ENCODE measurements around the gene NR1D1.
"Not testable (repeated sequence)": the region's sequence is repeated elsewhere in the genome, so short reads cannot be mapped to it uniquely, and the experiment has no call there.

The NR1D1 gene

DNA sequence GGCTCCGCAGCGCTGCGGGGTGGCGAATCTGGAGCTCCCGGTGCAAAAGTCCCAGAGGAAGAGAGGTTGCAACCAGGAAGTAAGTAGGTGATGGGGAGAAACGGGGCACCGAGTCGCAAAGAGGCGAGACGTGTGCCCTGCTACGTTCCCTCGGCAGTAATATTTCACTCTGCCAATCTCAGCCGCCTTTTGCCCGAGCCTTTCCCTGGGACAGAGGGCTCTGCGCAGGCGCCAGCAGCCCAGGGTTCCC is at the start of gene NR1D1:
TSS of gene NR1D1 (minus strand) at position 171 of the 250 bp plus-strand sequence. CDS start 495 bp downstream, outside the sequence.
- DNase-seq = no peak

DNA sequence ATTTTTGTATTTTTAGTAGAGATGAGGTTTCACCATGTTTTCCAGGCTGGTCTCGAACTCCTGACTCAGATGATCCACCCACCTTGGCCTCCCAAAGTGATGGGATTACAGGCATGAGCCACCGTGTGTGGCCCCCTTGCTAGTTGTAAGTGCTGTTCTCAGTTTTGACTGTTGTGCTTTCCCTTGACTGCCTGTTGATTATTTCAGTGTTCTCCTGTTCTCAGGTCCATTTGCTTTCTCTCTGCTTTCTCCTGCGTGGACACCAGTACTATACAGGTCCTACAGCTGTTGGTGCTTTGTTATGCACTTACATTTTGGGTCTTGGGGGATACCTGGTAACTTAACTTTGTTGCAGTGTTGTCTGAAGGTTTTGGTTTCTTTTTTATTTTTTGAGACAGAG is 48.1 kb upstream of the NR1D1 start:
- DNase-seq = no peak

- no peak for DNase-seq
Observed at GRCh38 chr17:40145476-40145875, 45.1 kb upstream of the NR1D1 start.

DNA sequence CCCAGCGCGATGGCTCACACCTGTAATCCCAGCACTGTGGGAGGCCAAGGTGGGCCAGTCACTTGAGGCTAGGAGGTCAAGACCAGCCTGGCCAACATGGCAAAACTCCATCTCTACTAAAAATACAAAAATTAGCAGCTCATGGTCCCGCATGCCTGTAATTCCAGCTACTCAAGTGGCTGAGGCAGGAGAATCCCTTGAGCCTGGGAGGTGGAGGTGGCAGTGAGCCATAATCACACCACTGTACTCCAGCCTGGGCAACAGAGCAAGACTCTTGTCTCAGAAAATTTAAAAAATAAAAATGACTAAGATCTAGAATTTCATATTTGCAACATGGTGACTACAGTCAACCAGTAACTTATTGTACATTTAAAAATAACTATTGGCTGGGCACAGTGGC is 42.8 kb upstream of the NR1D1 start:
- DNase-seq = not testable (repeated sequence)

- DNase-seq = no peak
Observed at GRCh38 chr17:40139566-40140058, 39.2 kb upstream of the NR1D1 start.

DNA sequence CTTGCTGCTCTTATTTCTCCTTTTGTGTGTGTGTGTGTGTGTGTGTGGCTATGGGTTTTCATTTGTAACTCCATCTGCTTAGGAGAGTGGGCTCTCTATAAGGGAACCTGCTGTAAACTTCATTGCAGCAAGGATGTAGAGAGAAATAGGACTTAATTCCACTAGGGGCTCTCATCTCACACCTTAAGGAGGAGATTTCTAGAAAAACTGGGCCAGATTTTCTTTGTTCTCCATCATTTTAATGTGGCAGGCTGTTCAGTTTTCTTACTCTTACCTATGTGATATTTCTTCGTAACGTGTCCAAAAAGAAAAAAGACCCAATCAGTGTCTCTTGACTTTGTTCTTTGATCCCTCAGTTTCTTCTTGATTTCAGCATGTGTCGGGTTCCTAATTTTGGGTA is 35.4 kb upstream of the NR1D1 start:
- no peak for DNase-seq

DNA sequence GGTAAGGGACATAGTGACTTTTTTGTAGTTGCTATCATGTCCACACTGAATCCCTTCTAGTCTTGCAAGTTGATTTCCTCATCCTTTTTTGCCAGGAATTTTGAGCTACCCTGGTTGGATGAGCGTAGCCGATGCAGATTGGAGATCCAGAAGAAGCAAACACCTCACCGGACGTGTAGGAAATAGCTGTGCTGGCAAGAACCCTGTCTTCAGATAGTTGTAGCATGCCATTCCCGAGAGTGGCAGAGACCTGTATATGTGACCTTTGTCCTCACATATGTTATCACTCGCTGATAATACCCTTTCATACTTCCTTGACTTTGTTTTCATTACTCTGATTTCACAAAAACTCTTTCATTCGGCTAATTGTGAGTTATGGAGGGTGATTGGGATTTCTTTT is 33.8 kb upstream of the NR1D1 start:
- DNase-seq = no peak

GRCh38 chr17:40130352-40131042 is 30.1 kb upstream of the NR1D1 start:
- DNase-seq = no peak

GRCh38 chr17:40129498-40129897 is 29.1 kb upstream of the NR1D1 start:
- no peak for DNase-seq

- peak; percentile 7 for DNase-seq
Observed at GRCh38 chr17:40124279-40125141, 24.1 kb upstream of the NR1D1 start.

- no peak for DNase-seq
Observed at GRCh38 chr17:40123811-40124114, 23.4 kb upstream of the NR1D1 start.

- no peak for DNase-seq
Observed at GRCh38 chr17:40122999-40123810, 22.8 kb upstream of the NR1D1 start.

DNA sequence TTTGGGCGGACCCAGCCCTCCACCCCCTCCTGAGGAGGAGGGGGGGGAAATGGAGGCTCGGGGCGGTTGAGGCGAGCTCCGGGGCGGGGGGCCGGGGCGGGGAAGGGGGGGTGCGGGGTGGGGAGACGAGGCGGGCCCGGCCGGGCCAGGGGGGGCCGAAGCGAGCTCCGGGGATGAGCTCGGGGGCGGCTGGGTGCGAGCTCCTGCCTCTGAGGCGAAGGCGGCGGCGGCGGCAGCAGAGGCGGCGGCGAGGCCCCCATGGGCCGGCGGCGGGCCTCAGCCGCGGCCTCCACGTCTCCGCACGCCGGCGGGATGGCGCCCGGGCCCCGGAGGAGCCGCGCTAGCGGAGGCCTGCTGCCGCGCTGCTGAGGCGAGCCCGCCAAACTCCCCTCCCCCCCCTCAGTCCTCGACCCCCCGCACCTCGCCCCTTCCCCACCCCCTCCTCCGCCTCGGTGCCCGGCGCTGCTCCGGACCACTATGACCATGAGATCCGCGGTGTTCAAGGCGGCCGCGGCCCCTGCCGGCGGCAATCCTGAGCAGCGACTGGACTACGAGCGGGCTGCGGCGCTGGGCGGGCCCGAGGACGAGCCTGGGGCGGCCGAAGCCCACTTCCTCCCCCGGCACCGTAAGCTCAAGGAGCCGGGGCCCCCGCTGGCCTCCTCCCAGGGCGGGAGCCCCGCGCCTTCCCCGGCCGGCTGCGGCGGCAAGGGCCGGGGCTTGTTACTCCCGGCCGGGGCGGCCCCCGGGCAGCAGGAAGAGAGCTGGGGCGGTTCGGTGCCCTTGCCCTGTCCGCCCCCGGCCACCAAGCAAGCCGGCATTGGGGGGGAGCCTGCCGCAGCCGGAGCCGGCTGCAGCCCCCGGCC is 22.0 kb upstream of the NR1D1 start:
- DNase-seq = no peak

- DNase-seq = peak; percentile 39
Observed at GRCh38 chr17:40121181-40122135, 21.1 kb upstream of the NR1D1 start, which contains the start of gene MSL1. Gene MSL1, plus strand, starts transcription at chr17:40121971. Its CDS starts 642 bp downstream, at chr17:40122613.

GRCh38 chr17:40115101-40115436 is 14.7 kb upstream of the NR1D1 start:
- no peak for DNase-seq

- DNase-seq = no peak
Observed at GRCh38 chr17:40113907-40114245, 13.5 kb upstream of the NR1D1 start.

GRCh38 chr17:40113110-40113906 is 12.9 kb upstream of the NR1D1 start:
- peak; percentile 94 for DNase-seq

- no peak for DNase-seq
Observed at GRCh38 chr17:40112718-40113109, 12.3 kb upstream of the NR1D1 start.

GRCh38 chr17:40112191-40112711 is 11.9 kb upstream of the NR1D1 start:
- DNase-seq = no peak
